Ishikawa (cell line): Measurements from ENCODE around the gene MIS18BP1.
A peak's percentile ranks its signal among the peaks of the same experiment; 100 is the strongest.

Source experiments
- CEBPB ChIP-seq: IDR thresholded peaks from 2 replicates; pipeline ENCODE4 v1.6.1; 2012
- CREB1 ChIP-seq: IDR thresholded peaks from 2 replicates; pipeline ENCODE4 v1.6.1; 2012; ENCODE audit warnings: low read depth
- EGR1 ChIP-seq: IDR thresholded peaks from 2 replicates; pipeline ENCODE4 v1.6.1; 2012
- EP300 ChIP-seq: IDR thresholded peaks from 2 replicates; pipeline ENCODE4 v1.6.1; 2012; ENCODE audit warnings: borderline replicate concordance
- MAX ChIP-seq: IDR thresholded peaks from 2 replicates; pipeline ENCODE4 v1.6.1; 2012
- NFIC ChIP-seq: IDR thresholded peaks from 2 replicates; pipeline ENCODE4 v1.6.1; 2012
- RAD21 ChIP-seq: IDR thresholded peaks from 2 replicates; pipeline ENCODE4 v1.6.1; 2012; ENCODE audit warnings: low read depth
- REST ChIP-seq: IDR thresholded peaks from 2 replicates; pipeline ENCODE4 v1.6.1; 2012; ENCODE audit warnings: low read depth, mild to moderate bottlenecking
- TAF1 ChIP-seq: IDR thresholded peaks from 2 replicates; pipeline ENCODE4 v1.6.1; 2012; ENCODE audit warnings: low read depth, mild to moderate bottlenecking
- TCF12 ChIP-seq: IDR thresholded peaks from 2 replicates; pipeline ENCODE4 v1.6.1; 2012; ENCODE audit warnings: low read depth
- TEAD4 ChIP-seq: IDR thresholded peaks from 2 replicates; pipeline ENCODE4 v1.6.1; 2012
- USF1 ChIP-seq: IDR thresholded peaks from 2 replicates; pipeline ENCODE4 v1.6.1; 2012
- YY1 ChIP-seq: IDR thresholded peaks from 2 replicates; pipeline ENCODE4 v1.6.1; 2012; ENCODE audit warnings: low read depth
- ZBTB7A ChIP-seq: IDR thresholded peaks from 2 replicates; pipeline ENCODE4 v1.6.1; 2012; ENCODE audit warnings: low read depth

Gene MIS18BP1

GRCh38 chr14:45222485-45223262 is 30.3 kb downstream of the MIS18BP1 start:
- TF ChIP-seq TEAD4: no peak
- TF ChIP-seq TAF1: no peak
- TF ChIP-seq RAD21: no peak

GRCh38 chr14:45212231-45212630 is 40.8 kb downstream of the MIS18BP1 start:
- TF ChIP-seq ZBTB7A (no peak), TAF1 (no peak), USF1 (no peak), MAX (no peak), CEBPB (no peak), NFIC (no peak)

- TF ChIP-seq USF1 (no peak), TEAD4 (peak; percentile 55)
These were observed 41.7 kb downstream of the MIS18BP1 start for GRCh38 chr14:45211295-45211694.

GRCh38 chr14:45210159-45210558 is 42.8 kb downstream of the MIS18BP1 start:
- TF ChIP-seq RAD21 (no peak), MAX (no peak), REST (no peak)

GRCh38 chr14:45204241-45204640 is 48.8 kb downstream of the MIS18BP1 start:
- no peak for TF ChIP-seq YY1
- TF ChIP-seq TCF12: no peak
- TF ChIP-seq NFIC: no peak
- TF ChIP-seq EP300: no peak
- TF ChIP-seq TEAD4: no peak
- TF ChIP-seq EGR1: no peak
- TF ChIP-seq CEBPB: no peak
- no peak for TF ChIP-seq RAD21
- TF ChIP-seq MAX: no peak
- no peak for TF ChIP-seq ZBTB7A

GRCh38 chr14:45201905-45202304 is 51.1 kb downstream of the MIS18BP1 start:
- TF ChIP-seq USF1 (no peak), ZBTB7A (no peak), TCF12 (no peak), MAX (no peak), EP300 (no peak), CREB1 (no peak), TAF1 (no peak), RAD21 (no peak), TEAD4 (no peak)

GRCh38 chr14:45199230-45199629 is 53.8 kb downstream of the MIS18BP1 start:
- TF ChIP-seq YY1: no peak
- TF ChIP-seq NFIC: no peak
- no peak for TF ChIP-seq TEAD4
- TF ChIP-seq USF1: no peak
- TF ChIP-seq TCF12: no peak
- TF ChIP-seq CEBPB: no peak
- TF ChIP-seq TAF1: no peak
- no peak for TF ChIP-seq EP300
- TF ChIP-seq MAX: no peak
- TF ChIP-seq RAD21: no peak
- TF ChIP-seq REST: no peak
- TF ChIP-seq ZBTB7A: no peak
- no peak for TF ChIP-seq EGR1
- no peak for TF ChIP-seq CREB1
